Large intestine (tissue), 3 donors: ENCODE data around the gene CFAP251. TPM values are rescaled to one million over a fixed set of nuclear protein-coding genes. Genes with fewer than 3 reads are reported as not detected.

Experiments used
- DNase-seq, 2 donors: peaks; one replicate each; pipeline versions ENCODE4 v3.0.0 to v3.0.0-alpha.2; 2013
- H3K27ac ChIP-seq: one replicate; pipeline ENCODE4 v1.5.1; 2013; ENCODE audit warnings: low read length
- H3K27me3 ChIP-seq: 2 replicates; pipeline ENCODE4 v1.6.1; 2013; ENCODE audit warnings: low read length; ENCODE audit not compliant: control insufficient read depth, insufficient read depth
- H3K36me3 ChIP-seq: 2 replicates; pipeline ENCODE4 v1.6.1; 2013; ENCODE audit warnings: low read length; ENCODE audit not compliant: control insufficient read depth, insufficient read depth
- H3K4me1 ChIP-seq: one replicate; pipeline ENCODE4 v1.6.1; 2013; ENCODE audit warnings: low read length; ENCODE audit not compliant: control insufficient read depth, insufficient read depth
- H3K4me3 ChIP-seq: one replicate; pipeline ENCODE4 v1.5.1; 2013; ENCODE audit warnings: low read length
- H3K9me3 ChIP-seq: one replicate; pipeline ENCODE4 v1.6.1; 2013; ENCODE audit warnings: mild to moderate bottlenecking, low read depth, low read length, moderate library complexity; ENCODE audit not compliant: control insufficient read depth
- WGBS: methylation state at CpG from one replicate; pipeline ENCODE4 v1.1.5; 2013; ENCODE audit warnings: low lambda C conversion rate; ENCODE audit not compliant: insufficient coverage; 5-methylcytosine and 5-hydroxymethylcytosine counted together
- polyA plus RNA-seq: library from polyadenylated mRNA; unstranded; fragments of 120-200 nt; gene quantifications from one replicate; pipeline ENCODE4 v1.2.1, GENCODE V29; 2013

The CFAP251 gene
- polyA plus RNA-seq, 1 donor, result 2.2 TPM

- Histone ChIP-seq H3K4me3 (peak overlapping the region; percentile 36), H3K4me1 (peaks cover 21% of the 10 kb centered on the region)
Measured at GRCh38 chr12:122021193-122021821, 102.9 kb downstream of the CFAP251 start.

GRCh38 chr12:122021822-122022392 is 103.5 kb downstream of the CFAP251 start, which contains the start of gene BCL7A:
Gene BCL7A (plus strand): TSS chr12:122021884. CDS start chr12:122022092, 208 bp downstream.
- Histone ChIP-seq H3K4me1 (peaks cover 21% of the 10 kb centered on the region), H3K27me3 (no peaks in the 10 kb centered on the region), H3K36me3 (no peaks in the 10 kb centered on the region), H3K4me3 (peak within 1 kb of the TSS; percentile 68), H3K9me3 (peaks cover 6% of the 10 kb centered on the region), H3K27ac (no peak within 1 kb of the TSS)
- DNase-seq, result peak; percentile 75 to 89
- no CpG with 5 or more reads among the region's 83 CpGs for WGBS

More at GRCh38 chr12:122021193-122021821, 102.9 kb downstream of the CFAP251 start:
- Histone ChIP-seq H3K36me3 (no peaks in the 10 kb centered on the region), H3K27me3 (no peaks in the 10 kb centered on the region), H3K27ac (no peak overlapping the region), H3K9me3 (peaks cover 6% of the 10 kb centered on the region)
- DNase-seq, result peak in 1 of 2 donors; percentile 38
- no CpG with 5 or more reads among the region's 57 CpGs for WGBS

GRCh38 chr12:122022393-122023338 is 104.3 kb downstream of the CFAP251 start:
- no peaks in the 10 kb centered on the region for H3K27me3 ChIP-seq
- peaks cover 6% of the 10 kb centered on the region for H3K9me3 ChIP-seq
- H3K4me1 ChIP-seq, result peaks cover 21% of the 10 kb centered on the region
- peak overlapping the region; percentile 68 for H3K4me3 ChIP-seq
- no peaks in the 10 kb centered on the region for H3K36me3 ChIP-seq
- no CpG with 5 or more reads among the region's 124 CpGs for WGBS
- H3K27ac ChIP-seq, result peak overlapping the region; percentile 45
- peak in 1 of 2 donors; percentile 55 for DNase-seq

GRCh38 chr12:122023339-122024131 is 105.1 kb downstream of the CFAP251 start:
- H3K27ac ChIP-seq, result peak overlapping the region; percentile 45
- WGBS, result no CpG with 5 or more reads among the region's 43 CpGs
- H3K36me3 ChIP-seq, result no peaks in the 10 kb centered on the region
- DNase-seq, result peak; percentile 38 to 67
- H3K9me3 ChIP-seq, result peaks cover 6% of the 10 kb centered on the region
- H3K4me3 ChIP-seq, result peak overlapping the region; percentile 68
- H3K27me3 ChIP-seq, result no peaks in the 10 kb centered on the region
- H3K4me1 ChIP-seq, result peaks cover 21% of the 10 kb centered on the region

GRCh38 chr12:122024132-122024785 is 105.9 kb downstream of the CFAP251 start:
- H3K36me3 ChIP-seq, result no peaks in the 10 kb centered on the region
- no peaks in the 10 kb centered on the region for H3K27me3 ChIP-seq
- WGBS, result no CpG with 5 or more reads among the region's 16 CpGs
- peak overlapping the region; percentile 45 for H3K27ac ChIP-seq
- peak overlapping the region; percentile 68 for H3K4me3 ChIP-seq
- H3K4me1 ChIP-seq, result peaks cover 21% of the 10 kb centered on the region
- peak in 1 of 2 donors; percentile 35 for DNase-seq
- H3K9me3 ChIP-seq, result no peaks in the 10 kb centered on the region

- Histone ChIP-seq H3K27ac (no peak overlapping the region), H3K27me3 (no peaks in the 10 kb centered on the region), H3K9me3 (no peaks in the 10 kb centered on the region), H3K4me1 (peaks cover 15% of the 10 kb centered on the region), H3K4me3 (no peak overlapping the region), H3K36me3 (no peaks in the 10 kb centered on the region)
- no peak for DNase-seq
- WGBS, result 100% methylated on average over 2 of the region's 7 CpGs
Measured at GRCh38 chr12:122026706-122027333, 108.4 kb downstream of the CFAP251 start.

- H3K4me1 ChIP-seq, result peaks cover 13% of the 10 kb centered on the region
- H3K4me3 ChIP-seq, result no peak overlapping the region
- 80% methylated on average over 2 of the region's 12 CpGs for WGBS
- no peak for DNase-seq
- no peak overlapping the region for H3K27ac ChIP-seq
- H3K27me3 ChIP-seq, result no peaks in the 10 kb centered on the region
- H3K9me3 ChIP-seq, result no peaks in the 10 kb centered on the region
- H3K36me3 ChIP-seq, result no peaks in the 10 kb centered on the region
Measured at GRCh38 chr12:122028165-122028904, 109.9 kb downstream of the CFAP251 start.

GRCh38 chr12:122028905-122029560 is 110.6 kb downstream of the CFAP251 start:
- Histone ChIP-seq H3K36me3 (no peaks in the 10 kb centered on the region), H3K9me3 (no peaks in the 10 kb centered on the region), H3K27me3 (no peaks in the 10 kb centered on the region), H3K4me3 (no peak overlapping the region), H3K4me1 (peaks cover 6% of the 10 kb centered on the region), H3K27ac (no peak overlapping the region)
- DNase-seq, result no peak
- no CpG with 5 or more reads among the region's 23 CpGs for WGBS
